ENCODE data around the gene TAF6. TPM values are rescaled to one million over a fixed set of nuclear protein-coding genes. Genes with fewer than 3 reads are reported as not detected.

The TAF6 gene
- total and polyA plus RNA-seq, 2 of the 4 experiments (the other 2 are of a cell fraction), result 11.3 to 55.3 TPM

DNA sequence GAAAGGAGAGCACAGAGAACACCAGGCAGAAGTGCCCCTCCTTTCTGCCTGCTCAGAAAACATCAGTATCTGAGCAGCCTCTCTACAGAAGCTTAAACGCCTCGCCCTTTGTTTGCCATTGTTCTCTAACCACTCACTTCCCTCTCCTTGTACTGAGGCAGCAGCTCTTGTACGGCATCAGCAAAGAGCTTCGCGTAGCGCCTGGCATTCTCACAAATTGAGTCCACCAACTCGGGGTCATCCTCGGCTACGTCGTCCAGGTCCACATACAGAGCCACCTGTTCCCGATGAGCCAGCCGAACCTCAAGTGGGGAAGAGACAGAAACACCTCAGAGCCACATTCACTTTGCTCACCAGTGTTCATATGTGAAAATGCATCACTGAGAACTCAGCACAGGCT, 19.7 kb downstream of the TAF6 start:
- no peak overlapping the region for H2AFZ ChIP-seq (replicated peaks; ENCODE audit: low read length, poor library complexity)
- intact Hi-C loops (cut with micrococcal nuclease), result no loop called here
- whole genome bisulfite sequencing, 2 experiments (ENCODE audit: extremely low coverage in 2 of 2, insufficient read length in 1 of 2), result 77% methylated on average over 12 of the region's 12 CpGs; no CpG with 5 or more reads in 1 of the 2 experiments
- no peak overlapping the region for H2BK20ac ChIP-seq (ENCODE audit: low read depth, low read length)
- CTCF ChIA-PET, result no interaction called here
- H3K23ac ChIP-seq (ENCODE audit: low read depth, low read length), result peak overlapping the region; percentile 65; the same call in 1 of the 2 replicates
- H3K56ac ChIP-seq (ENCODE audit: extremely low read depth, insufficient read depth, low read length), result no peak overlapping the region; the same call in 1 of the 2 replicates
- H3K27ac ChIP-seq (ENCODE audit: insufficient read depth, low read length), result peak overlapping the region; percentile 24; the same call in 1 of the 2 replicates
- peak overlapping the region; percentile 54 for H3K4me3 ChIP-seq (ENCODE audit: insufficient read depth, low read depth, low read length)
- POLR2A ChIA-PET (ENCODE audit: unreplicated experiment), result no interaction called here
- dilution Hi-C loops (cut with HindIII; ENCODE audit: low sequenced_read_pairs, unreplicated experiment), result no loop called here
- H2BK5ac ChIP-seq (ENCODE audit: low read depth, low read length, poor library complexity, severe bottlenecking), result no peak overlapping the region
- no peak for ATAC-seq (ENCODE audit: low read depth)
- 0 out of 2 replicates have a peak overlapping the region, but pooled peaks have one; percentile 36 for H4K91ac ChIP-seq (ENCODE audit: insufficient read depth, low read depth, low read length)
- BruUV-seq (replicated peaks), result no TSS peak
- peak overlapping the region; percentile 75 for H3K9ac ChIP-seq (ENCODE audit: low read depth, low read length)
- H3K4me2 ChIP-seq (ENCODE audit: low read depth, low read length), result peak overlapping the region; percentile 85
- H2BK15ac ChIP-seq (ENCODE audit: low read depth, low read length), result no peak overlapping the region
- peak overlapping the region; percentile 72 for H3K4ac ChIP-seq (ENCODE audit: low read depth, low read length)
- H2AK5ac ChIP-seq (ENCODE audit: low read depth, low read length), result peak overlapping the region; percentile 6
- peaks cover 7% of the 10 kb centered on the region; the same call in 1 of the 2 replicates for H4K20me1 ChIP-seq (ENCODE audit: insufficient read depth, low read length)
- peaks cover 33 to 70% of the 10 kb centered on the region in 2 experiments for H3K79me1 ChIP-seq (ENCODE audit: low read depth in 1 of 2, low read length in 2 of 2)
- H3K4me1 ChIP-seq (ENCODE audit: control insufficient read depth, insufficient read depth, low read length), result peaks cover 15% of the 10 kb centered on the region
- H2BK120ac ChIP-seq (ENCODE audit: low read depth, low read length), result no peak overlapping the region
- H3K14ac ChIP-seq (replicated peaks; ENCODE audit: low read depth, low read length), result peak overlapping the region; percentile 74
- H3K36me3 ChIP-seq (ENCODE audit: control insufficient read depth, insufficient read depth, low read length), result peaks cover 46% of the 10 kb centered on the region
- peak overlapping the region; percentile 77 for H2AK9ac ChIP-seq (replicated peaks; ENCODE audit: low read depth, low read length, poor library complexity)
- H4K8ac ChIP-seq (ENCODE audit: low read depth in 2 of 2, low read length in 2 of 2), result peak overlapping the region in 1 of 2 experiments; percentile 19; a peak in 1 of 4 replicates
- no peak for DNase-seq
- no peaks in the 10 kb centered on the region for H3K27me3 ChIP-seq (ENCODE audit: control insufficient read depth, insufficient read depth, low read length)
- H3K9me3 ChIP-seq (ENCODE audit: control insufficient read depth, insufficient read depth, low read length), result no peaks in the 10 kb centered on the region
- H3K9me1 ChIP-seq (ENCODE audit: insufficient read depth, low read length), result peaks cover 5% of the 10 kb centered on the region; the same call in 1 of the 2 replicates
- TF ChIP-seq, protein P1, sequence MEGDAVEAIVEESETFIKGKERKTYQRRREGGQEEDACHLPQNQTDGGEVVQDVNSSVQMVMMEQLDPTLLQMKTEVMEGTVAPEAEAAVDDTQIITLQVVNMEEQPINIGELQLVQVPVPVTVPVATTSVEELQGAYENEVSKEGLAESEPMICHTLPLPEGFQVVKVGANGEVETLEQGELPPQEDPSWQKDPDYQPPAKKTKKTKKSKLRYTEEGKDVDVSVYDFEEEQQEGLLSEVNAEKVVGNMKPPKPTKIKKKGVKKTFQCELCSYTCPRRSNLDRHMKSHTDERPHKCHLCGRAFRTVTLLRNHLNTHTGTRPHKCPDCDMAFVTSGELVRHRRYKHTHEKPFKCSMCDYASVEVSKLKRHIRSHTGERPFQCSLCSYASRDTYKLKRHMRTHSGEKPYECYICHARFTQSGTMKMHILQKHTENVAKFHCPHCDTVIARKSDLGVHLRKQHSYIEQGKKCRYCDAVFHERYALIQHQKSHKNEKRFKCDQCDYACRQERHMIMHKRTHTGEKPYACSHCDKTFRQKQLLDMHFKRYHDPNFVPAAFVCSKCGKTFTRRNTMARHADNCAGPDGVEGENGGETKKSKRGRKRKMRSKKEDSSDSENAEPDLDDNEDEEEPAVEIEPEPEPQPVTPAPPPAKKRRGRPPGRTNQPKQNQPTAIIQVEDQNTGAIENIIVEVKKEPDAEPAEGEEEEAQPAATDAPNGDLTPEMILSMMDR (conservative IDR thresholded peaks at IDR 0.05; ENCODE audit: low read depth, low read length), result no peak
- TF ChIP-seq FOS (IDR thresholded peaks at IDR 0.05; ENCODE audit: low read depth, low read length), result no peak
- no peak for TF ChIP-seq POLR2A (IDR thresholded peaks at IDR 0.05; ENCODE audit: low read depth, low read length)
- TF ChIP-seq RCOR1 (IDR thresholded peaks at IDR 0.05; ENCODE audit: insufficient replicate concordance, low read length), result no peak
- no peak for TF ChIP-seq CHD1 (IDR thresholded peaks at IDR 0.05; ENCODE audit: low read depth, low read length)
- no peak for TF ChIP-seq RAD21 (IDR thresholded peaks at IDR 0.05; ENCODE audit: low read length)
- TF ChIP-seq CEBPB (IDR thresholded peaks at IDR 0.05; ENCODE audit: low read depth, low read length), result no peak
- no peak for TF ChIP-seq NFE2L2 (IDR thresholded peaks at IDR 0.05; ENCODE audit: low read depth, low read length)
- no peak for TF ChIP-seq MAZ (IDR thresholded peaks at IDR 0.05; ENCODE audit: borderline replicate concordance, low read depth, low read length)
- TF ChIP-seq SMC3 (IDR thresholded peaks at IDR 0.05; ENCODE audit: low read depth, low read length), result no peak
- TF ChIP-seq RFX5 (IDR thresholded peaks at IDR 0.05; ENCODE audit: low read depth, low read length), result no peak
- no peak overlapping the region for H4K5ac ChIP-seq (ENCODE audit: low read depth, low read length)
- in situ Hi-C loops (cut with MboI; ENCODE audit: low sequenced_read_pairs), result no loop called here
- no peak overlapping the region for H3K18ac ChIP-seq (ENCODE audit: low read depth, low read length)
